GM12878 (cell line): ENCODE results near the gene SLC35D2. TPM values are rescaled to one million over a fixed set of nuclear protein-coding genes. Genes with fewer than 3 reads are reported as not detected.

Experiments
- BACH1 ChIP-seq: fragments of 450-650 bp; IDR thresholded peaks from 2 replicates; pipeline ENCODE4 v1.6.1; 2017; ENCODE audit warnings: mild to moderate bottlenecking, borderline replicate concordance
- CHD4 ChIP-seq: fragments of 200-600 bp; sonication (generic); IDR thresholded peaks from 2 replicates; pipeline ENCODE4 v1.6.1; 2016; ENCODE audit warnings: mild to moderate bottlenecking
- CREB1 ChIP-seq: IDR thresholded peaks from 2 replicates; pipeline ENCODE4 v1.6.1; 2012; ENCODE audit warnings: low read depth, mild to moderate bottlenecking, inconsistent platforms
- EZH2 ChIP-seq: IDR thresholded peaks from 2 replicates; pipeline ENCODE4 v1.6.1; 2012; ENCODE audit warnings: low read depth, mild to moderate bottlenecking, control low read depth, inconsistent platforms, low read length, borderline replicate concordance; ENCODE audit not compliant: control insufficient read depth
- GABPA ChIP-seq: IDR thresholded peaks from 2 replicates; pipeline ENCODE4 v1.6.1; 2014; ENCODE audit warnings: antibody characterized with exemption, low read depth, mild to moderate bottlenecking, inconsistent platforms
- KLF5 ChIP-seq: fragments of 450-650 bp; IDR thresholded peaks from 2 replicates; pipeline ENCODE4 v1.6.1; 2014; ENCODE audit warnings: mild to moderate bottlenecking; ENCODE audit not compliant: partially characterized antibody
- LARP7 ChIP-seq: fragments of 450-650 bp; IDR thresholded peaks from 2 replicates; pipeline ENCODE4 v1.6.1; 2017; ENCODE audit warnings: mild to moderate bottlenecking
- NR2C2 ChIP-seq: IDR thresholded peaks from 2 replicates; pipeline ENCODE4 v1.6.1; 2011; ENCODE audit warnings: borderline replicate concordance, low read depth; ENCODE audit not compliant: control insufficient read depth, insufficient read length
- PAX5 ChIP-seq: IDR thresholded peaks from 2 replicates; pipeline ENCODE4 v1.6.1; 2011; ENCODE audit warnings: low read depth, low read length, borderline replicate concordance
- POLR2A ChIP-seq: IDR thresholded peaks from 2 replicates; pipeline ENCODE4 v1.6.1; 2011; ENCODE audit warnings: low read depth, mild to moderate bottlenecking, low read length
- RAD21 ChIP-seq: IDR thresholded peaks from 2 replicates; pipeline ENCODE4 v1.6.1; 2011; ENCODE audit warnings: mild to moderate bottlenecking, low read depth, low read length, moderate library complexity; ENCODE audit not compliant: insufficient read depth
- RB1 ChIP-seq: fragments of 450-650 bp; formaldehyde crosslinking; IDR thresholded peaks from 2 replicates; pipeline ENCODE4 v1.6.1; 2017; ENCODE audit warnings: mild to moderate bottlenecking, borderline replicate concordance
- RELA ChIP-seq: fragments of 450-650 bp; IDR thresholded peaks from 2 replicates; pipeline ENCODE4 v1.8.0; 2014; ENCODE audit warnings: borderline replicate concordance; ENCODE audit not compliant: partially characterized antibody
- SRF ChIP-seq, 2 experiments: IDR thresholded peaks; 2 replicates each; pipeline ENCODE4 v1.6.1; 2011; ENCODE audit warnings: low read depth in 2 of 2, low read length in 2 of 2, mild to moderate bottlenecking in 1 of 2, moderate library complexity in 1 of 2
- TARDBP ChIP-seq: IDR thresholded peaks from 2 replicates; pipeline ENCODE4 v1.6.1; 2016; ENCODE audit warnings: borderline replicate concordance
- TBL1XR1 ChIP-seq: IDR thresholded peaks from 2 replicates; pipeline ENCODE4 v1.6.1; 2012; ENCODE audit warnings: low read depth, low read length, improper control_type of control experiment
- WRNIP1 ChIP-seq: IDR thresholded peaks from 2 replicates; pipeline ENCODE4 v1.6.1; 2011; ENCODE audit warnings: low read depth, low read length, improper control_type of control experiment, borderline replicate concordance
- ZNF274 ChIP-seq: IDR thresholded peaks from one replicate; pipeline ENCODE4 v1.8.0; 2011; ENCODE audit not compliant: insufficient read length, insufficient read depth
- polyA plus RNA-seq, 11 experiments: library from polyadenylated mRNA; depleted of rRNA in 4 of 11; unstranded in 6 of 11; stranded (reverse) in 5 of 11; fragments of >200 nt; fragmentation: Nextera tagmentation in 4 of 11; fragmentation: Illumina TruSeq in 1 of 11; extraction: Ambion mirVana in 4 of 11; extraction: Trizol in 1 of 11; gene quantifications; 1 replicate in 1 of 11; 2 replicates in 10 of 11; pipeline versions ENCODE4 v1.2.1 to v1.2.3, GENCODE V29; 2011 to 2016; ENCODE audit warnings: inconsistent platforms in 2 of 11, missing spikeins in 2 of 11, low read depth in 1 of 11
- total RNA-seq, 4 experiments: library from RNA; depleted of rRNA in 3 of 4; stranded (reverse); fragments of >200 nt in 3 of 4; fragmentation: Illumina TruSeq in 1 of 4; extraction: Trizol in 1 of 4; gene quantifications; 2 replicates each; pipeline versions ENCODE4 v1.2.1 to v1.2.3, GENCODE V29; 2013 to 2021
- TF ChIP-seq, protein P1 (sequence below): fragments of 450-650 bp; IDR thresholded peaks from 2 replicates; pipeline ENCODE4 v1.6.1; 2018; ENCODE audit warnings: mild to moderate bottlenecking, low read depth, moderate library complexity; ENCODE audit not compliant: partially characterized antibody
- TF ChIP-seq, protein P2 (sequence below): fragments of 450-650 bp; IDR thresholded peaks from 2 replicates; pipeline ENCODE4 v1.6.1; 2016; ENCODE audit warnings: mild to moderate bottlenecking
- TF ChIP-seq, protein P3 (sequence below): fragments of 450-650 bp; IDR thresholded peaks from 2 replicates; pipeline ENCODE4 v1.6.1; 2017; ENCODE audit warnings: mild to moderate bottlenecking, low read depth, inconsistent platforms; ENCODE audit not compliant: poor library complexity, severe bottlenecking

SLC35D2 gene
- total and polyA plus RNA-seq, 10 of the 15 experiments (the other 5 are each of a cell fraction or from before 2014, with no cell fraction given) = 0.64 to 6.3 (median 3.5) TPM

DNA sequence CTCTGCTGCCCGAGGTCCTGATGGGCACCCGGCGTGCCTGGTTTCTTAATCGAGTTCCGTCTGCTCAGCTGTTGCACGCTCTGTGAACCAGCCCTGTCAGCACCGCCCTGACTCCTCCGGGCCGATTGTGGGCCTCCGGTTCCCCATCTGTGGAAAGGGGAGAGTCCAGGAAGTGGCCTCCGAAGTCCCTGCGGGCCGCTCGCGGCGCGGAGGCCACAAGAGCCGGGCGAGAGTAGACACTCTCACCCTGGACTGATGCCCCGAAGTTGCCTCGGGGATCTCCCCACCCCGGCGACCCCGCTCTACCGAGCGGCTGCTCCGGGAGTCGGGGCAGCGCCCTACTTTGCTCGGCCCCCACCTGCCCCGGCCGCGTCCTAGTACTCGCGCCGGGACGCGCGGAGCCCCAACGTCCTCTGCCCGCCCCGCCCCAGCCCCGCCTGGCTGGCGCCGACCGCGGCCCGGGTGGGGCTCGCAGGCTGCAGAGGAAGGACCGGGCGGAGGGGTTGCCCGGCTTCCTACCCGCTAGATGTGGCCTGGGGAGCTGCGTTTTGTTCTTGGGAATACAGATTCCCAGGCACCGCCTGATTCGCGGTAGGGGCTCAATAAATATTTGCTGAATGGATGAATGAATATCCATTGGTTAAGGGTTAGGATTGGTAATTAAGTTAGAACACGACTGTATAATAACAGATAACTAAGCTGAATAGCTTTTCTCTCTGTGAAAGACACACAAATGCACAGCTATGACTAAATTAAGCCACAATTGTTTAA is 35.6 kb upstream of the SLC35D2 start (continued):
- TF ChIP-seq NR2C2 = no peak
- TF ChIP-seq POLR2A = peak; percentile 68; the same call in 1 of the 2 replicates
- no peak for TF ChIP-seq RAD21
- TF ChIP-seq PAX5 = no peak
- peak; percentile 55; the same call in 1 of the 2 replicates for TF ChIP-seq BACH1
- no peak for TF ChIP-seq TARDBP
- no peak for TF ChIP-seq WRNIP1
- no peak for TF ChIP-seq CHD4
- TF ChIP-seq ZNF274 = no peak
- 0 out of 2 replicates have a peak, but pooled peaks have one; percentile 10 for TF ChIP-seq CREB1
- TF ChIP-seq, protein P1, sequence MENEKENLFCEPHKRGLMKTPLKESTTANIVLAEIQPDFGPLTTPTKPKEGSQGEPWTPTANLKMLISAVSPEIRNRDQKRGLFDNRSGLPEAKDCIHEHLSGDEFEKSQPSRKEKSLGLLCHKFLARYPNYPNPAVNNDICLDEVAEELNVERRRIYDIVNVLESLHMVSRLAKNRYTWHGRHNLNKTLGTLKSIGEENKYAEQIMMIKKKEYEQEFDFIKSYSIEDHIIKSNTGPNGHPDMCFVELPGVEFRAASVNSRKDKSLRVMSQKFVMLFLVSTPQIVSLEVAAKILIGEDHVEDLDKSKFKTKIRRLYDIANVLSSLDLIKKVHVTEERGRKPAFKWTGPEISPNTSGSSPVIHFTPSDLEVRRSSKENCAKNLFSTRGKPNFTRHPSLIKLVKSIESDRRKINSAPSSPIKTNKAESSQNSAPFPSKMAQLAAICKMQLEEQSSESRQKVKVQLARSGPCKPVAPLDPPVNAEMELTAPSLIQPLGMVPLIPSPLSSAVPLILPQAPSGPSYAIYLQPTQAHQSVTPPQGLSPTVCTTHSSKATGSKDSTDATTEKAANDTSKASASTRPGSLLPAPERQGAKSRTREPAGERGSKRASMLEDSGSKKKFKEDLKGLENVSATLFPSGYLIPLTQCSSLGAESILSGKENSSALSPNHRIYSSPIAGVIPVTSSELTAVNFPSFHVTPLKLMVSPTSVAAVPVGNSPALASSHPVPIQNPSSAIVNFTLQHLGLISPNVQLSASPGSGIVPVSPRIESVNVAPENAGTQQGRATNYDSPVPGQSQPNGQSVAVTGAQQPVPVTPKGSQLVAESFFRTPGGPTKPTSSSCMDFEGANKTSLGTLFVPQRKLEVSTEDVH = no peak
- TF ChIP-seq RELA = no peak
- no peak for TF ChIP-seq EZH2
- TF ChIP-seq TBL1XR1 = no peak
- TF ChIP-seq, protein P2, sequence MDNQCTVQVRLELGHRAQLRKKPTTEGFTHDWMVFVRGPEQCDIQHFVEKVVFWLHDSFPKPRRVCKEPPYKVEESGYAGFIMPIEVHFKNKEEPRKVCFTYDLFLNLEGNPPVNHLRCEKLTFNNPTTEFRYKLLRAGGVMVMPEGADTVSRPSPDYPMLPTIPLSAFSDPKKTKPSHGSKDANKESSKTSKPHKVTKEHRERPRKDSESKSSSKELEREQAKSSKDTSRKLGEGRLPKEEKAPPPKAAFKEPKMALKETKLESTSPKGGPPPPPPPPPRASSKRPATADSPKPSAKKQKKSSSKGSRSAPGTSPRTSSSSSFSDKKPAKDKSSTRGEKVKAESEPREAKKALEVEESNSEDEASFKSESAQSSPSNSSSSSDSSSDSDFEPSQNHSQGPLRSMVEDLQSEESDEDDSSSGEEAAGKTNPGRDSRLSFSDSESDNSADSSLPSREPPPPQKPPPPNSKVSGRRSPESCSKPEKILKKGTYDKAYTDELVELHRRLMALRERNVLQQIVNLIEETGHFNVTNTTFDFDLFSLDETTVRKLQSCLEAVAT = 0 out of 2 replicates have a peak, but pooled peaks have one; percentile 71
- TF ChIP-seq, protein P3, sequence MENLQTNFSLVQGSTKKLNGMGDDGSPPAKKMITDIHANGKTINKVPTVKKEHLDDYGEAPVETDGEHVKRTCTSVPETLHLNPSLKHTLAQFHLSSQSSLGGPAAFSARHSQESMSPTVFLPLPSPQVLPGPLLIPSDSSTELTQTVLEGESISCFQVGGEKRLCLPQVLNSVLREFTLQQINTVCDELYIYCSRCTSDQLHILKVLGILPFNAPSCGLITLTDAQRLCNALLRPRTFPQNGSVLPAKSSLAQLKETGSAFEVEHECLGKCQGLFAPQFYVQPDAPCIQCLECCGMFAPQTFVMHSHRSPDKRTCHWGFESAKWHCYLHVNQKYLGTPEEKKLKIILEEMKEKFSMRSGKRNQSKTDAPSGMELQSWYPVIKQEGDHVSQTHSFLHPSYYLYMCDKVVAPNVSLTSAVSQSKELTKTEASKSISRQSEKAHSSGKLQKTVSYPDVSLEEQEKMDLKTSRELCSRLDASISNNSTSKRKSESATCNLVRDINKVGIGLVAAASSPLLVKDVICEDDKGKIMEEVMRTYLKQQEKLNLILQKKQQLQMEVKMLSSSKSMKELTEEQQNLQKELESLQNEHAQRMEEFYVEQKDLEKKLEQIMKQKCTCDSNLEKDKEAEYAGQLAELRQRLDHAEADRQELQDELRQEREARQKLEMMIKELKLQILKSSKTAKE = peak; percentile 33
- no peak for TF ChIP-seq GABPA
- peak; percentile 84 for TF ChIP-seq LARP7
- 0 out of 4 replicates have a peak, but pooled peaks of 1 of the 2 experiments have one; percentile 13 for TF ChIP-seq SRF (IDR thresholded peaks at IDR 0.05; ENCODE audit: low read depth in 2 of 2, low read length in 2 of 2)
- no peak; the same call in 1 of the 2 replicates for TF ChIP-seq RB1
- peak; percentile 37 for TF ChIP-seq KLF5
